ENCODE results near the gene AZU1.

Gene AZU1

GRCh38 chr19:784541-784940 lies 43.1 kb upstream of the AZU1 start:
- Histone ChIP-seq H4K20me1 (ENCODE audit: insufficient read depth, low read length) (no peaks in the 10 kb centered on the region), H3K4me3 (ENCODE audit: low read depth in 1 of 2, low read length in 2 of 2) (no peak overlapping the region), H3K9me3 (ENCODE audit: insufficient read depth, low read length, severe bottlenecking) (no peaks in the 10 kb centered on the region), H3K36me3 (ENCODE audit: insufficient read depth, low read length) (no peaks in the 10 kb centered on the region), H3K79me2 (ENCODE audit: insufficient read depth, low read length) (no peaks in the 10 kb centered on the region), H3K27me3 (ENCODE audit: insufficient read depth, low read length, poor library complexity) (no peaks in the 10 kb centered on the region), H3K27ac (ENCODE audit: low read length) (no peak overlapping the region), H3K4me1 (ENCODE audit: insufficient read depth, low read length) (no peaks in the 10 kb centered on the region), H3K9ac (ENCODE audit: low read depth, low read length) (no peak overlapping the region), H3K4me2 (ENCODE audit: insufficient read depth, low read length) (no peak overlapping the region), H2AFZ (ENCODE audit: low read depth, low read length) (no peak overlapping the region)
- TF ChIP-seq, protein P1, sequence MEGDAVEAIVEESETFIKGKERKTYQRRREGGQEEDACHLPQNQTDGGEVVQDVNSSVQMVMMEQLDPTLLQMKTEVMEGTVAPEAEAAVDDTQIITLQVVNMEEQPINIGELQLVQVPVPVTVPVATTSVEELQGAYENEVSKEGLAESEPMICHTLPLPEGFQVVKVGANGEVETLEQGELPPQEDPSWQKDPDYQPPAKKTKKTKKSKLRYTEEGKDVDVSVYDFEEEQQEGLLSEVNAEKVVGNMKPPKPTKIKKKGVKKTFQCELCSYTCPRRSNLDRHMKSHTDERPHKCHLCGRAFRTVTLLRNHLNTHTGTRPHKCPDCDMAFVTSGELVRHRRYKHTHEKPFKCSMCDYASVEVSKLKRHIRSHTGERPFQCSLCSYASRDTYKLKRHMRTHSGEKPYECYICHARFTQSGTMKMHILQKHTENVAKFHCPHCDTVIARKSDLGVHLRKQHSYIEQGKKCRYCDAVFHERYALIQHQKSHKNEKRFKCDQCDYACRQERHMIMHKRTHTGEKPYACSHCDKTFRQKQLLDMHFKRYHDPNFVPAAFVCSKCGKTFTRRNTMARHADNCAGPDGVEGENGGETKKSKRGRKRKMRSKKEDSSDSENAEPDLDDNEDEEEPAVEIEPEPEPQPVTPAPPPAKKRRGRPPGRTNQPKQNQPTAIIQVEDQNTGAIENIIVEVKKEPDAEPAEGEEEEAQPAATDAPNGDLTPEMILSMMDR (IDR thresholded peaks at IDR 0.05; ENCODE audit: borderline replicate concordance, extremely low read depth, low read length, poor library complexity, severe bottlenecking), result no peak
- no peak for TF ChIP-seq EZH2 (IDR thresholded peaks at IDR 0.05; ENCODE audit: borderline replicate concordance, low read depth, low read length, severe bottlenecking)
- ATAC-seq (ENCODE audit: insufficient read depth, low read depth) (no peak), DNase-seq (no peak)

DNA sequence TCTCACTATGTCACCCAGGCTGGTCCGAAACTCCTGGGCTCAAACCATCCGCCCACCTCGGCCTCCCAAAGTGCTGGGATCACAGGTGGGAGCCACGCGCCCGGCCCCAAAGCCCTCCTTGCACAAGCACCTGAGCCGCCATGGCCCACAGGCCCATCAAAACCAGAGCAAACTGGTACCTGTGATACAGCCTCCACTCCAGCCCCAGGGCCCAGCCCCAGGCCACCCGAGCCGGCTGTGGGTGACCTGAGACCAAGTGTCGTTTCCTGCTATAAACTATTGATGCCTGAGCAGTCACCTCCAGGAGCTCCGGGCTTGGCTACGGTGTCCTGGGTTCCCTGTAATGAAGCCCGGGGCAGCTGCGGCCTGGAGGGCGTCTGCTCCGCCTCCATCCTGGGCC lies 40.1 kb upstream of the AZU1 start:
- H3K36me3 ChIP-seq (ENCODE audit: insufficient read depth, low read length), result no peaks in the 10 kb centered on the region
- no peaks in the 10 kb centered on the region for H3K27me3 ChIP-seq (ENCODE audit: insufficient read depth, low read length, poor library complexity)
- H2AFZ ChIP-seq (ENCODE audit: low read depth, low read length), result no peak overlapping the region
- no peaks in the 10 kb centered on the region for H3K79me2 ChIP-seq (ENCODE audit: insufficient read depth, low read length)
- H3K9ac ChIP-seq (ENCODE audit: low read depth, low read length), result no peak overlapping the region
- H3K4me3 ChIP-seq (ENCODE audit: low read depth in 1 of 2, low read length in 2 of 2), result no peak overlapping the region
- H3K9me3 ChIP-seq (ENCODE audit: insufficient read depth, low read length, severe bottlenecking), result no peaks in the 10 kb centered on the region
- ATAC-seq (ENCODE audit: insufficient read depth, low read depth), result no peak
- no peak overlapping the region for H3K27ac ChIP-seq (ENCODE audit: low read length)
- H3K4me2 ChIP-seq (ENCODE audit: insufficient read depth, low read length), result no peak overlapping the region
- TF ChIP-seq, protein P1 (IDR thresholded peaks at IDR 0.05; ENCODE audit: borderline replicate concordance, extremely low read depth, low read length, poor library complexity, severe bottlenecking), result no peak
- TF ChIP-seq EZH2 (IDR thresholded peaks at IDR 0.05; ENCODE audit: borderline replicate concordance, low read depth, low read length, severe bottlenecking), result no peak
- H4K20me1 ChIP-seq (ENCODE audit: insufficient read depth, low read length), result no peaks in the 10 kb centered on the region
- no peak for DNase-seq
- H3K4me1 ChIP-seq (ENCODE audit: insufficient read depth, low read length), result no peaks in the 10 kb centered on the region

GRCh38 chr19:788686-788982 lies 39.0 kb upstream of the AZU1 start:
- no peak for TF ChIP-seq EZH2 (IDR thresholded peaks at IDR 0.05; ENCODE audit: borderline replicate concordance, low read depth, low read length, severe bottlenecking)
- TF ChIP-seq, protein P1 (IDR thresholded peaks at IDR 0.05; ENCODE audit: borderline replicate concordance, extremely low read depth, low read length, poor library complexity, severe bottlenecking), result no peak
- H3K36me3 ChIP-seq (ENCODE audit: insufficient read depth, low read length), result no peaks in the 10 kb centered on the region
- no peak overlapping the region for H3K4me2 ChIP-seq (ENCODE audit: insufficient read depth, low read length)
- no peaks in the 10 kb centered on the region for H3K27me3 ChIP-seq (ENCODE audit: insufficient read depth, low read length, poor library complexity)
- H3K27ac ChIP-seq (ENCODE audit: low read length), result no peak overlapping the region
- no peaks in the 10 kb centered on the region for H4K20me1 ChIP-seq (ENCODE audit: insufficient read depth, low read length)
- no peak for ATAC-seq (ENCODE audit: insufficient read depth, low read depth)
- H3K4me1 ChIP-seq (ENCODE audit: insufficient read depth, low read length), result no peaks in the 10 kb centered on the region
- no peaks in the 10 kb centered on the region for H3K9me3 ChIP-seq (ENCODE audit: insufficient read depth, low read length, severe bottlenecking)
- no peak overlapping the region for H3K4me3 ChIP-seq (ENCODE audit: low read depth in 1 of 2, low read length in 2 of 2)
- DNase-seq, result no peak
- no peaks in the 10 kb centered on the region for H3K79me2 ChIP-seq (ENCODE audit: insufficient read depth, low read length)
- no peak overlapping the region for H3K9ac ChIP-seq (ENCODE audit: low read depth, low read length)
- H2AFZ ChIP-seq (ENCODE audit: low read depth, low read length), result no peak overlapping the region

All from DND-41 (cell line).